Measurements from ENCODE around the gene FAHD2B. TPM values are rescaled to one million over a fixed set of nuclear protein-coding genes. Genes with fewer than 3 reads are reported as not detected.
A peak's percentile ranks its signal among the peaks of the same experiment; 100 is the strongest.
"Not testable (repeated sequence)": the region's sequence is repeated elsewhere in the genome, so short reads cannot be mapped to it uniquely, and the experiment has no call there.

FAHD2B gene
- total and polyA plus RNA-seq, 2 experiments from 2014 or later = 22.3 to 28.6 TPM

- H3K27me3 Mint-ChIP-seq (ENCODE audit: insufficient read depth, low read depth, poor library complexity); H3K4me1 ChIP-seq (ENCODE audit: insufficient read depth); H3K27me3 ChIP-seq (ENCODE audit: insufficient read depth); H3K9me3 Mint-ChIP-seq; H3K4me1 Mint-ChIP-seq; H3K79me2 ChIP-seq (replicated peaks; ENCODE audit: insufficient read depth); H3K27ac ChIP-seq (ENCODE audit: low read depth); H3F3A ChIP-seq (replicated peaks; ENCODE audit: low read depth); H3K36me3 ChIP-seq (ENCODE audit: insufficient read depth); H3K36me3 Mint-ChIP-seq (ENCODE audit: low read depth); H3K9me2 ChIP-seq (ENCODE audit: insufficient read depth); H4K20me1 ChIP-seq (replicated peaks; ENCODE audit: insufficient read depth): not testable (repeated sequence)
- peak; percentile 70 for ATAC-seq
- peak; percentile 70 for DNase-seq (ENCODE audit: low spot score)
- Mint-ChIP-seq H3K4me3 (peak within 1 kb of the TSS; percentile 96), H3K27ac (peak within 1 kb of the TSS; percentile 56; the same call in 1 of the 2 replicates)
- TF ChIP-seq CTCF (conservative IDR thresholded peaks at IDR 0.05; ENCODE audit: low read depth in 2 of 2) = peak in 1 of 2 experiments; percentile 65; a peak in 3 of 4 replicates
- Histone ChIP-seq H2AFZ (peak within 1 kb of the TSS; percentile 86; the same call in 1 of the 2 replicates), H3K4me2 (peak within 1 kb of the TSS; percentile 72), H3K4me3 (peak within 1 kb of the TSS; percentile 65)
Measured at GRCh38 chr2:97113050-97113881, 18.6 kb upstream of the FAHD2B start, which contains the start of gene ANKRD36. Gene ANKRD36 (plus strand): TSS chr2:97113153. CDS start chr2:97113740, 587 bp downstream.

GRCh38 chr2:97112320-97113049, 17.8 kb upstream of the FAHD2B start:
- not testable (repeated sequence) for H3K27me3 ChIP-seq (ENCODE audit: insufficient read depth); H3K4me1 ChIP-seq (ENCODE audit: insufficient read depth); H3K27ac ChIP-seq (ENCODE audit: low read depth); H3K4me1 Mint-ChIP-seq; H3K9me2 ChIP-seq (ENCODE audit: insufficient read depth); H4K20me1 ChIP-seq (replicated peaks; ENCODE audit: insufficient read depth); H3K9me3 Mint-ChIP-seq; H3K36me3 ChIP-seq (ENCODE audit: insufficient read depth); H3K79me2 ChIP-seq (replicated peaks; ENCODE audit: insufficient read depth); H3K36me3 Mint-ChIP-seq (ENCODE audit: low read depth); H3K27me3 Mint-ChIP-seq (ENCODE audit: insufficient read depth, low read depth, poor library complexity); H3F3A ChIP-seq (replicated peaks; ENCODE audit: low read depth); H3K27ac Mint-ChIP-seq
- H3K4me3 Mint-ChIP-seq = peak overlapping the region; percentile 84
- peak; percentile 61 for ATAC-seq
- Histone ChIP-seq H3K4me2 (peak overlapping the region; percentile 72), H3K4me3 (peak overlapping the region; percentile 65), H2AFZ (peak overlapping the region; percentile 86; the same call in 1 of the 2 replicates)
- peak; percentile 73 for DNase-seq (ENCODE audit: low spot score)
- TF ChIP-seq CTCF (conservative IDR thresholded peaks at IDR 0.05; ENCODE audit: low read depth in 2 of 2) = peak; percentile 73 to 96

GRCh38 chr2:97111246-97111645, 16.6 kb upstream of the FAHD2B start:
- not testable (repeated sequence) for H3F3A ChIP-seq (replicated peaks; ENCODE audit: low read depth); ATAC-seq; H3K27me3 Mint-ChIP-seq (ENCODE audit: insufficient read depth, low read depth, poor library complexity); H3K27ac ChIP-seq (ENCODE audit: low read depth); DNase-seq (ENCODE audit: low spot score); H3K79me2 ChIP-seq (replicated peaks; ENCODE audit: insufficient read depth); H3K9me2 ChIP-seq (ENCODE audit: insufficient read depth); H3K36me3 Mint-ChIP-seq (ENCODE audit: low read depth); H3K36me3 ChIP-seq (ENCODE audit: insufficient read depth); H3K9me3 Mint-ChIP-seq; H3K4me1 Mint-ChIP-seq; H3K4me1 ChIP-seq (ENCODE audit: insufficient read depth); H3K4me2 ChIP-seq; H3K27ac Mint-ChIP-seq; H3K27me3 ChIP-seq (ENCODE audit: insufficient read depth); H4K20me1 ChIP-seq (replicated peaks; ENCODE audit: insufficient read depth); H2AFZ ChIP-seq; H3K4me3 Mint-ChIP-seq; H3K4me3 ChIP-seq

GRCh38 chr2:97106878-97107277, 12.2 kb upstream of the FAHD2B start:
- not testable (repeated sequence) for H3K4me2 ChIP-seq; ATAC-seq; H3K27ac Mint-ChIP-seq; H3K36me3 Mint-ChIP-seq (ENCODE audit: low read depth); H3K27ac ChIP-seq (ENCODE audit: low read depth); H3K79me2 ChIP-seq (replicated peaks; ENCODE audit: insufficient read depth); H3K9me3 Mint-ChIP-seq; H3K9me2 ChIP-seq (ENCODE audit: insufficient read depth); H4K20me1 ChIP-seq (replicated peaks; ENCODE audit: insufficient read depth); H3K4me1 ChIP-seq (ENCODE audit: insufficient read depth); DNase-seq (ENCODE audit: low spot score); H3K36me3 ChIP-seq (ENCODE audit: insufficient read depth); H3F3A ChIP-seq (replicated peaks; ENCODE audit: low read depth); H3K4me3 Mint-ChIP-seq; H3K4me1 Mint-ChIP-seq; H2AFZ ChIP-seq; H3K4me3 ChIP-seq; H3K27me3 ChIP-seq (ENCODE audit: insufficient read depth); H3K27me3 Mint-ChIP-seq (ENCODE audit: insufficient read depth, low read depth, poor library complexity)

GRCh38 chr2:97098786-97099372, 4.2 kb upstream of the FAHD2B start:
- H3K36me3 Mint-ChIP-seq (ENCODE audit: low read depth); H2AFZ ChIP-seq: not testable (repeated sequence)

More at GRCh38 chr2:97098786-97099372, 4.2 kb upstream of the FAHD2B start:
- H3K27me3 ChIP-seq (ENCODE audit: insufficient read depth); H3K27me3 Mint-ChIP-seq (ENCODE audit: insufficient read depth, low read depth, poor library complexity); H3K27ac ChIP-seq (ENCODE audit: low read depth); DNase-seq (ENCODE audit: low spot score); H3K4me2 ChIP-seq; H3K4me3 ChIP-seq; H3K4me3 Mint-ChIP-seq; H3K4me1 Mint-ChIP-seq; H4K20me1 ChIP-seq (replicated peaks; ENCODE audit: insufficient read depth); H3K4me1 ChIP-seq (ENCODE audit: insufficient read depth); H3F3A ChIP-seq (replicated peaks; ENCODE audit: low read depth); H3K27ac Mint-ChIP-seq; H3K79me2 ChIP-seq (replicated peaks; ENCODE audit: insufficient read depth); ATAC-seq; H3K36me3 ChIP-seq (ENCODE audit: insufficient read depth); H3K9me2 ChIP-seq (ENCODE audit: insufficient read depth): not testable (repeated sequence)
- peaks cover 16% of the 10 kb centered on the region; the same call in 1 of the 3 replicates for H3K9me3 Mint-ChIP-seq

Measured in GM23338 (cell line).